Stimulated activated CD8-positive, alpha-beta memory T cell treated with anti-CD3 and anti-CD28 coated beads, Interleukin-2, amount 100 ng/mL, for 48 hours (primary cell): ENCODE results near the gene DFFB.

Experiments used
- DNase-seq, 2 donors: peaks; one replicate each; pipeline ENCODE4 v3.0.0-alpha.2; 2020; ENCODE audit warnings: low read depth in 2 of 2

Gene DFFB

DNA sequence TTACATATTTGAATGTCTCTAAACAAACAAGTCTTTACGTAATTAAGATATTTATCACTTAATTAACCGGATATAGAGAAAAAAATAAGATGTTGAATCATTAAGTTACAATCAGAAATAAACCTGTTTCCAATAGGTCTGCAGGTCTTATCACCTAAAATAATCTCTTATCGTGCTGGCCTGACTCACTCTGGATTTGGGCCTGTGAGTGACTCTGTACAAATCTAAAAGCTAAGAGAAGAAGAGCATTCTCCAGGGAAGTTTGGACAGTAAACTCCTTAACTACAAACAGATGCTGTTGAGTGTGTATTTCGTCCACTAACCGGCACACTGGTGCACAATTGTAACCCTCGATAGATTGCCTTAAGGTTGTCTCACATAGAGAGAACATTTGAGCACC is 25.6 kb upstream of the DFFB start:
- DNase-seq, result no peak

GRCh38 chr1:3834701-3835100 is 22.6 kb upstream of the DFFB start:
- no peak for DNase-seq

DNA sequence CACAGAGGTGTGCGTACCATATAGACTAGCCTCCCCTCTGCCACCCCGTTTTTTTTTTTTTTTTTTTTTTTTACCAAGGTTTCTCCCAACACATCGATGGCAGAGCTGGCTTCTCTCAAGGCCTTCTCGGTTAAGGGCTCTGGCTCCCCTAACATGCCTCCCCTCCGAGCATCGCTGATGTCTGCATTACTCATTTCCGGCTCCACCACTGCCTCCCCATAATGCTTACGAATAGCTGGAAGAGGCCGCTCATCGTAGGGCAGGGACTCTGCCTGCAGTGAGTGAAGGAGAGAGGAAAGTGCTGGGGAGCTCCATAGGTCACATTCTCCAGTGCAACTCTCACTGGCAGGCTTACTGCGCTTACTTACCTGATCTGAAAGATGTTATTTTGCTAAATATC is 20.9 kb upstream of the DFFB start:
- no peak for DNase-seq

GRCh38 chr1:3837200-3837599 is 20.1 kb upstream of the DFFB start:
- no peak for DNase-seq

- DNase-seq, result no peak
Observed at GRCh38 chr1:3837685-3838084, 19.6 kb upstream of the DFFB start.

DNA sequence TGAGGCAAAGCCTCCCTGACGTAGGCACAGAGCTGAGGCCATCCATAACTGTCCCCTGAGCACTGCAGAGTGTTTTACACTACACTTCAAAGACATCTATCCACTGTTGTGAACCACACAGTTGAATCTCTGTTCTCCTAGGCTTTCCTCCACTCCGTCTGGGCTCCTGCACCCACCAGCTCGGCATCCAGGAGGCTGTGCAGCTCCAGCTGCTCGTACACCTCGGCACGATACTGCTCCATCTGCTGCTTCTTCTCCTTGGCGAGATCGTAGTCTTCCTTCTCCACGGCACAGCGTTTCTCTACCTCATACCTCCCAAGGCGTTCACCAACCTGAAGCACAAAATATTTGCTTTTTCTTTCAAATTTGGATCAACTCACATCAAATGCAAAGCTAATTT is 18.5 kb upstream of the DFFB start:
- no peak for DNase-seq

DNA sequence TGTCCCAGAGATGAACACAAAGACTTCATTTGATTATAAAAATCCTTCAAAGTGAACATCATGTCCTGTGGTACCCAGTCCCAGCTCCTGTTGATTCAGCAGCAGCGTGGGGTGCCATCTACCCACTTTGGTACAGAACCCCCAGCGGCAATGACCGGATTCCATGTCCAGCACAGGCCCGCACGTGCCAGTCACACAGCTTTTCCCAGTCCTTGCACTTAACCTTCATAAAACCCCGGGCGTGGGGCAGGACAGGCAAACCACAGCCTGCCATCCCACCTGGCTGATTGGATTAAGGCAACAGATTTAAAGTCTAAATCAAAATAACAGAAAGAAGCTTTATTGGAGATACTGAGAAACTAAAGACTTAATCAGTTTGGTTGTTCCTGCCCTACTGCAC is 15.8 kb upstream of the DFFB start:
- no peak for DNase-seq

DNA sequence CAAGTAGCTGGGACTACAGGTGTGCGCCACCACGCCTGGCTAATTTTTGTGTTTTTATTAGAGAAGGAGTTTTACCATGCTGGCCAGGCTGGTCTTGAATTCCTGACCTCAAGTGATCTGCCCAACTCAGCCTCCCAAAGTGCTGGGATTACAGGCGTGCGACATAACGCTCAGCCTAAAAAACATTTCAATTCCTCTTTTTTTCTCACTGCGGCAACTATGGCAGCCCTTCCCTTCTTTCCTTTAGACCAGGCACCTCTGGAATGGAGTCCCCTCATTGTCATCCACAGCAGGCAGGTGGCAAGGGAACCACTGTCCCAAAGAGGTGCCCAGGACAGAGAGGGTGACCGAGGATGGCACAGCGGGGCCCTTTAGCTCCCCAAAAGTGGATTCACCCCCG is 14.4 kb upstream of the DFFB start:
- no peak for DNase-seq

GRCh38 chr1:3846541-3846940 is 10.7 kb upstream of the DFFB start:
- DNase-seq, result no peak

DNA sequence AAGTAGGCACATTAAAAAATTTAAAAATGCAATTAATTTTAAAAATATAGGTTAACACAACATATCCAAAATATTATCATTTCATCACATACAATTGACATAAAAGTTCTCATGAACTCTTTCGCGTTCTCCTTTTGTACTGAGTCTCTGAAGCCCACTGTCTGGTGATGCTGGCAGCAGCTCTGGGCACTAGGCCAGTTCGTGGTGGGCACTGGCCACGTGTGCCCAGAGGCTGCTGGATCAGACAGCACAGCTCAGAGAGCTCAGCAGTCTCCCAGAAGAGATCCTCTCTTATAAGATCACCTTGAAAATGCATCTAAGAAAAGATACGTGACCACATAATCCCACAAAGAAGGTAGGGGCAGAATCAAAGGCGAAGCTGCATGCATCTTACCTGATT is 10.2 kb upstream of the DFFB start:
- DNase-seq, result no peak

DNA sequence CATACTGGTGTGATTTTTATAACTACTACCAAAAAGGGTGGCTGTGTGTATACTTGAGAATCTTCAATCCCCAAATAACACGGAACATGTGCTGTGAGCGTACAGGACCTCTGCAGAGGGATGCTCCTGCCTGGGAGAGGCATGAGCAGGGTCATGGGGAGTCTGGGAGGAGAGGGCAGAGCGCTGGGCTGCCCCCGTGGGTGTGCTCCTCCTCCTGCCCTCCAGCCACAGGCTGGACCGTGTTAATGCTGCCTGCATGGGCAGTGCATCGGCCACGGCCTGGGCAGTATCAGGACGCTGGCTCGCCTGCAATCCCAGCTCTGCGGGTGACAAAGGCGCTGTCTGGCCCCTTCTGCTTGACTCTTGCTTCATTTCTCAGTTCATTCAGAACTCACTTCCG is 6.4 kb upstream of the DFFB start:
- DNase-seq, result no peak

- DNase-seq, result no peak
Observed at GRCh38 chr1:3851292-3851691, 6.0 kb upstream of the DFFB start.

DNA sequence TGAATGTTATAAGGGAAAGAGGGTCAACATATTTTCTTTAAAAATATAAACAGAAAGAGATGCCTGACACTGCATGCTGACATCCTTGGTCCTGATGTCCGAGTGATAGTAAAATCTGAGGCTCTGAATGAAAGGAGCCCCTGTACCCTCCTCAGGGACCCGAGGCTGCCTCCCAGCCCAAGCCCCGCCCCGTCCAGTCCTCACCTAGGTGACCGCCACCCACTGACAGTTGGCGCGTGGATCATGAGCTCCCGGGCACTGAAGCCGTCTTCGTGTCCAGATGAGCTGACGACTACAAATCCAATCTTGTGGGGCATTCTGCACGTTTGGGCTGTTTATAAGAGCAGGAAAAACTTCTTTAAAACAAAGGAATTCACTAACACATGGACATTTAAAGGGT is 5.2 kb upstream of the DFFB start:
- no peak for DNase-seq

DNA sequence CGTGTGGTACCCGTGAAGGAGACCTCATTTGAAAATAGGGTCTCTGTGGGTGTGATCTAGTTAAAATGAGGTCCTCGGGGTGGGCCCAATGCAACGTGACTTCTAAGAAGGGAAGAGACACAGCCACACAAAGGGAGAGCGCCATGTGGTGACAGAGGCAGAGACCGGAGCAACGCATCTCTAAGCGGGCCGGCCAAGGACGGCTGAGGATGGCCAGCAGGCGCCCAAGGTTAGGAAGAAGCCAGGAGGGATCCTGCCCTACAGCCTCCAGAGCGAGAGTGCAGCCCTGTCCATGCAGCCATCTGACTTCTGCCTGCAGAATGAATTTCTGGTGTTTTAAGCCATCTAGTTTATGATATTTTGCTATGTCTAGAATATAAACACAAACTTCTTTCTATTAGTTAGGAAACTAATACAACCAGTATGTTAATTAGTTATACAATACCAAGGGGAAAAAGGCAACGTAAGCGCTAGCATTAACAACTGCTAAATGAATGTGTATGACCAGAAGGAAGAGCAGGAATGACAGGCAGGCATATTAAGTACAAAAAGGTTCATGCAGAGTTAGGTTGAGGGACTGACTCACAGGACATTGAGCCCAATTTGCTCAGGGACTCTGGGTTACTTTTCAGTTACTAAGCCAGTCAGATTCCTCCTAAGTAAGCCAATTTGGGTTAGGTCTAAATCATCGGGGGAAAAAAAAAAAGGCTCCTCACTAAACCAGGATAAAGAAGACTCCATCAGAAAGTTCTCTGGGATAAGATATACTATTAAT is 4.4 kb upstream of the DFFB start:
- DNase-seq, result no peak

GRCh38 chr1:3857791-3858129 is 484 bp downstream of the DFFB start:
- no peak for DNase-seq

DNA sequence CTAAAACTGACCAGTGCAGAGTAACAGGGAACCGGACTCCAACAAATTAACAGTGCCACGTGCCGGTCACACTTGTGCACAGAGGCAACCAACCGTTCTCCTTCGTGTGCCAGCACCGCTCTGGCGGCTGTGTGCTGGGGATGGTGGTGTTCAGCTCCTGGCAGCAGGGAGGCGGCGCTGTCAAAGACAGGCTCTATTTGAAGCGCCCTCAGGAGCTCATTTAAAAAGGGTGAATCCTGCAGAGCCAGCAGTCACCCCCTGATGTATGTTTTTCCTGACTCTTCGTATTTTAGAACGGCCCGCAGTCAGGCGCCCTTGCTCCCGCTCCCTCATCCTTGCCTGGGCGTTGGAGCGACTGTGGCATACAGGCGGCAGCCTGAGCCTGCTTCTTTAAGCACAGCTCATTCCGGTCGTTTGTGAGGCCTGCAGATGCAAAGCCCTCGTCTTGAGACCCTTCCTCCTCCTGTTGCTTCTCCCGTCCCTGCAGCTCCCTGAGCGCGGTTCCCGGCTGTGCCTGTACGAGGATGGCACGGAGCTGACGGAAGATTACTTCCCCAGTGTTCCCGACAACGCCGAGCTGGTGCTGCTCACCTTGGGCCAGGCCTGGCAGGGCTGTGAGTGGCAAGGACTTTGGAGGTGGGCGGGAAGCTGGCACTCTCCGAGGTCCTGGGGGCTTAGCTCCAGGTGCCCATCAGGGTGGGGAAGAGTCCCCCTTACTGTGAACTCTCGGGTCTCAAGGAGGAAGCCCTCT is 1.1 kb downstream of the DFFB start:
- no peak for DNase-seq

- DNase-seq, result no peak
Observed at GRCh38 chr1:3863231-3863935, 6.1 kb downstream of the DFFB start.

DNA sequence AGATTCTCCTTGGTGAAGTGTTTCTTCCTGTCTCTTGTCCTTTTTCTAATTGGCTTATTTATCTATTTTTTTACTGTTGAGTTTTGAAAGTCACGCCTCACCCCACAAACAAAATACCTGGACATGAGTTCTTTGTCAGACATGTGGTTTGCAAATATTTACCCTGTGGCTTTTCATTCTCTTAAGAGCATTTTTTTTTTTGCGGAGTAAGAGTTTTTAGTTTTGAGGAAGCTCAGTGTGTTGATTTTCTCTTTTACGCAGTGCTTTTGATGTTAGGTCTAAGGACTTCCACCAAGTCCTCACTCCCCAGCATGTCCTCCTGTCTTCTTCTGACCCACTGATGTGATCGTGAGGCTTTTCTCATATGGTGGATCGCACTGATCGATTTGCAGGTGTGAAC is 7.6 kb downstream of the DFFB start:
- no peak for DNase-seq

DNA sequence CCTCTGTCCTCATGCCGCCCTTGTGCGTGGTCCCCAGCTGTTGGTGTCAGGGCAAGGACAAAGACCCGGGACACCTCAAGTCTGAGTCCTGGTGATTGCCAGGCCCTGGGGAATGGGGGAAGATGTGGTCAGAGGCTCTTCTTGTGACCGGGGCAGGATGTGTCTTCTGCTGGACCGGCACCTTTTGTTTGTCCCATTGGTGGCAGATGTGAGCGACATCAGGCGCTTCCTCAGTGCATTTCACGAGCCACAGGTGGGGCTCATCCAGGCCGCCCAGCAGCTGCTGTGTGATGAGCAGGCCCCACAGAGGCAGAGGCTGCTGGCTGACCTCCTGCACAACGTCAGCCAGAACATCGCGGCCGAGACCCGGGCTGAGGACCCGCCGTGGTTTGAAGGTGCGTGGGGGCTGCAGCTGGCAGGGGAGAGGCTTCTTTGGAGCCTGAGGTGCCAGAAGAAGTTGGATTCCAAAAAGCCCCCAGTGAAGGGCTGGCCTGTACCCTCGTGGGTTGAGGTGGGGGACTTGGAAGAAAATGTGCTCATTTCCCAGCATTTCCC is 8.4 kb downstream of the DFFB start:
- no peak for DNase-seq

GRCh38 chr1:3868464-3869006 is 11.3 kb downstream of the DFFB start:
- no peak for DNase-seq

GRCh38 chr1:3869751-3870301 is 12.6 kb downstream of the DFFB start:
- no peak for DNase-seq

GRCh38 chr1:3871451-3871805 is 14.2 kb downstream of the DFFB start:
- DNase-seq, result no peak
